Lung (tissue), 12 donors: ENCODE measurements around the gene MLLT3. TPM values are rescaled to one million over a fixed set of nuclear protein-coding genes. Genes with fewer than 3 reads are reported as not detected.

ENCODE experiments used
- ATAC-seq: fragments of 200-7000 bp; cut with Tn5 transposase; one replicate; pipeline ENCODE4 v1.9.1; 2020; ENCODE audit warnings: moderate number of reproducible peaks; ENCODE audit not compliant: insufficient read depth, low FRiP score
- DNase-seq, 3 donors: peaks; one replicate each; pipeline ENCODE4 v3.0.0-alpha.2; 2013 to 2017
- H3K27ac ChIP-seq, 2 donors: one replicate each; pipeline ENCODE4 v1.5.1; 2013; ENCODE audit warnings: mild to moderate bottlenecking in 2 of 2, moderate library complexity in 2 of 2, control low read depth in 1 of 2, inconsistent platforms in 1 of 2, low read depth in 1 of 2, low read length in 1 of 2
- H3K27me3 ChIP-seq, 3 donors: one replicate each; pipeline ENCODE4 v1.5.1; 2013; ENCODE audit warnings: low read length in 2 of 3; ENCODE audit not compliant: control insufficient read depth in 3 of 3, insufficient read depth in 3 of 3
- H3K36me3 ChIP-seq, 4 donors: one replicate each; pipeline ENCODE4 v1.5.1; 2013; ENCODE audit warnings: low read length in 4 of 4, mild to moderate bottlenecking in 1 of 4, moderate library complexity in 1 of 4; ENCODE audit not compliant: control insufficient read depth in 4 of 4, insufficient read depth in 4 of 4
- H3K4me1 ChIP-seq, 5 donors: one replicate each; pipeline ENCODE4 v1.5.1; 2013; ENCODE audit warnings: low read length in 5 of 5, mild to moderate bottlenecking in 2 of 5, moderate library complexity in 1 of 5; ENCODE audit not compliant: control insufficient read depth in 5 of 5, insufficient read depth in 5 of 5
- H3K4me3 ChIP-seq: one replicate; pipeline ENCODE4 v1.5.1; 2013; ENCODE audit warnings: mild to moderate bottlenecking, control low read depth, moderate library complexity
- H3K9ac ChIP-seq, 2 donors: one replicate each; pipeline ENCODE4 v1.5.1; 2013; ENCODE audit warnings: low read length in 2 of 2, control low read depth in 1 of 2; ENCODE audit not compliant: insufficient read depth in 1 of 2
- H3K9me3 ChIP-seq, 4 donors: one replicate each; pipeline ENCODE4 v1.5.1; 2013; ENCODE audit warnings: low read length in 3 of 4, mild to moderate bottlenecking in 1 of 4, moderate library complexity in 1 of 4; ENCODE audit not compliant: control insufficient read depth in 4 of 4, insufficient read depth in 3 of 4
- WGBS, 2 donors: extraction: QIAGEN DNeasy Blood & Tissue Kit; methylation state at CpG; one replicate each; pipeline ENCODE4 v1.1.7; 2013; 5-methylcytosine and 5-hydroxymethylcytosine counted together
- polyA plus RNA-seq, 2 donors: library from polyadenylated mRNA; stranded (reverse); fragments of 200-250 nt; gene quantifications; one replicate each; pipeline ENCODE4 v1.2.1, GENCODE V29; 2013
- total RNA-seq, 2 donors: library from RNA; depleted of rRNA in 1 of 2; stranded (reverse); fragments of >200 nt in 1 of 2; gene quantifications; one replicate each; pipeline ENCODE4 v1.2.1, GENCODE V29; 2014 to 2021
- TF ChIP-seq, protein P1 (sequence below): IDR thresholded peaks from 2 replicates; pipeline ENCODE4 v1.5.1; 2012; ENCODE audit warnings: mild to moderate bottlenecking; ENCODE audit errors: control extremely low read depth, extremely low read depth
- donor health status: control.
- donor health status: control.
- donor health status: Bipolar disorder and iron deficiency.
- donor health status: healthy.
- donor health status: DM: yes; HTN: yes; CAD: no.

The MLLT3 gene
- total and polyA plus RNA-seq, 4 donors: 7.1 to 43.1 (median 13.7) TPM

- H3K36me3 ChIP-seq: no peaks in the 10 kb centered on the region
- no peak overlapping the region for H3K9ac ChIP-seq
- H3K4me1 ChIP-seq: peaks cover 0 to 35% (median 13%) of the 10 kb centered on the region in 5 donors
- TF ChIP-seq, protein P1, sequence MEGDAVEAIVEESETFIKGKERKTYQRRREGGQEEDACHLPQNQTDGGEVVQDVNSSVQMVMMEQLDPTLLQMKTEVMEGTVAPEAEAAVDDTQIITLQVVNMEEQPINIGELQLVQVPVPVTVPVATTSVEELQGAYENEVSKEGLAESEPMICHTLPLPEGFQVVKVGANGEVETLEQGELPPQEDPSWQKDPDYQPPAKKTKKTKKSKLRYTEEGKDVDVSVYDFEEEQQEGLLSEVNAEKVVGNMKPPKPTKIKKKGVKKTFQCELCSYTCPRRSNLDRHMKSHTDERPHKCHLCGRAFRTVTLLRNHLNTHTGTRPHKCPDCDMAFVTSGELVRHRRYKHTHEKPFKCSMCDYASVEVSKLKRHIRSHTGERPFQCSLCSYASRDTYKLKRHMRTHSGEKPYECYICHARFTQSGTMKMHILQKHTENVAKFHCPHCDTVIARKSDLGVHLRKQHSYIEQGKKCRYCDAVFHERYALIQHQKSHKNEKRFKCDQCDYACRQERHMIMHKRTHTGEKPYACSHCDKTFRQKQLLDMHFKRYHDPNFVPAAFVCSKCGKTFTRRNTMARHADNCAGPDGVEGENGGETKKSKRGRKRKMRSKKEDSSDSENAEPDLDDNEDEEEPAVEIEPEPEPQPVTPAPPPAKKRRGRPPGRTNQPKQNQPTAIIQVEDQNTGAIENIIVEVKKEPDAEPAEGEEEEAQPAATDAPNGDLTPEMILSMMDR: no peak
- DNase-seq (peak; percentile 85 to 96 (median 95)), ATAC-seq (no peak)
- H3K9me3 ChIP-seq: peaks cover 0 to 2% (median under 1%) of the 10 kb centered on the region in 4 donors
- no peaks in the 10 kb centered on the region for H3K27me3 ChIP-seq
- 52 to 88% methylated on average over 4 of the region's 4 CpGs for WGBS, 2 donors
- H3K4me3 ChIP-seq: no peak overlapping the region
- no peak overlapping the region for H3K27ac ChIP-seq
These were observed 313.2 kb downstream of the MLLT3 start for GRCh38 chr9:20309124-20309523.

- ATAC-seq (no peak), DNase-seq (peak; percentile 71 to 88 (median 82))
- no peak overlapping the region for H3K9ac ChIP-seq
- no peak overlapping the region for H3K27ac ChIP-seq
- H3K4me3 ChIP-seq: no peak overlapping the region
- 38 to 59% methylated on average over 7 of the region's 7 CpGs for WGBS, 2 donors
- no peaks in the 10 kb centered on the region for H3K27me3 ChIP-seq
- H3K36me3 ChIP-seq: no peaks in the 10 kb centered on the region
- peaks cover 0 to 46% (median 13%) of the 10 kb centered on the region in 5 donors for H3K4me1 ChIP-seq
- TF ChIP-seq, protein P1: no peak
- H3K9me3 ChIP-seq: peaks cover 0 to 2% (median under 1%) of the 10 kb centered on the region in 4 donors
These were observed 314.7 kb downstream of the MLLT3 start for GRCh38 chr9:20307621-20308020.

- no peaks in the 10 kb centered on the region for H3K36me3 ChIP-seq
- H3K9me3 ChIP-seq: peaks cover 0 to 2% (median under 1%) of the 10 kb centered on the region in 4 donors
- no peak overlapping the region for H3K4me3 ChIP-seq
- peaks cover 0 to 46% (median 13%) of the 10 kb centered on the region in 5 donors for H3K4me1 ChIP-seq
- no peaks in the 10 kb centered on the region for H3K27me3 ChIP-seq
- no peak overlapping the region for H3K27ac ChIP-seq
- 95 to 96% methylated on average over 4 of the region's 4 CpGs for WGBS, 2 donors
- DNase-seq: no peak
- no peak overlapping the region for H3K9ac ChIP-seq
- ATAC-seq: no peak
- TF ChIP-seq, protein P1: no peak
These were observed 316.8 kb downstream of the MLLT3 start for GRCh38 chr9:20305452-20305851.

- no peak for DNase-seq
These were observed 318.3 kb downstream of the MLLT3 start for GRCh38 chr9:20303996-20304395.

More at GRCh38 chr9:20303996-20304395, 318.3 kb downstream of the MLLT3 start:
- WGBS, 2 donors: 67 to 69% methylated on average over 3 of the region's 3 CpGs
- no peaks in the 10 kb centered on the region for H3K27me3 ChIP-seq
- H3K9ac ChIP-seq: no peak overlapping the region
- peaks cover 0 to 36% (median 9%) of the 10 kb centered on the region in 5 donors for H3K4me1 ChIP-seq
- H3K36me3 ChIP-seq: no peaks in the 10 kb centered on the region
- H3K9me3 ChIP-seq: peaks cover 0 to 2% (median 0%) of the 10 kb centered on the region in 4 donors
- ATAC-seq: no peak
- TF ChIP-seq, protein P1: no peak
- H3K4me3 ChIP-seq: no peak overlapping the region
- no peak overlapping the region for H3K27ac ChIP-seq
